ENCODE data around the gene NXNL1. TPM values are rescaled to one million over a fixed set of nuclear protein-coding genes. Genes with fewer than 3 reads are reported as not detected.

NXNL1 gene
- total and polyA plus RNA-seq, 9 of the 15 experiments (the other 6 are each of a cell fraction or from before 2014, with no cell fraction given) = not detected

GRCh38 chr19:17470068-17470841 is 9.5 kb upstream of the NXNL1 start, which contains the start of gene SLC27A1 (continued):
- no peak for TF ChIP-seq MGA (IDR thresholded peaks at IDR 0.05)
- no peak for TF ChIP-seq MTA1 (IDR thresholded peaks at IDR 0.05; ENCODE audit: borderline replicate concordance)
- no peak for TF ChIP-seq PHB (CRISPR knock-in tag; IDR thresholded peaks at IDR 0.05)
- no peak for TF ChIP-seq ADNP (tag; IDR thresholded peaks at IDR 0.05)
- TF ChIP-seq ZNF512 (tag; IDR thresholded peaks at IDR 0.05) = no peak
- no peak for TF ChIP-seq KAT8 (IDR thresholded peaks at IDR 0.05; ENCODE audit: low read depth)
- TF ChIP-seq ZBTB34 (CRISPR knock-in tag; IDR thresholded peaks at IDR 0.05) = no peak
- no peak for TF ChIP-seq CEBPG (CRISPR knock-in tag; IDR thresholded peaks at IDR 0.05)
- no peak for TF ChIP-seq CEBPG (tag; conservative IDR thresholded peaks at IDR 0.05 in 1 of 2, IDR thresholded peaks at IDR 0.05 in 1 of 2)
